Measurements from ENCODE around the gene PPP1R14B.

The PPP1R14B gene

DNA sequence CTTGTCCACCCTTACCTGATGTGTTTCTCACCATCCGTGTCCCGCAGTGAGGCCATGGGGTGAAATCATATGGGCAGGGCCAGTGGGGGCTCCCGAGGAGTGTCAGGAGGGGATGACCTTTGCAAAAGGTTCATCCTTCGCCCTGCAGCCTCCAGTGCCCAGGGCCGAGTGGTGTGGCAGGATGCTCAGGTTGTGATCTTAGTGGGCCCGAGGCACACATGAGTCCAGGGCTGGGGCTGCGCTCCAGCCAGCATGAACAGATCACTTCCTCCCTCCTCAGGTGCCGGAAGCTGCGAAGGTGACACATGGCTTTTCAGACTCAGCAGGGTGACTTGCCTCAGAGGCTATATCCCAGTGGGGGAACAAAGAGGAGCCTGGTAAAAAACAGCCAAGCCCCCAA lies 8.7 kb downstream of the PPP1R14B start:
- TF ChIP-seq, protein P1, sequence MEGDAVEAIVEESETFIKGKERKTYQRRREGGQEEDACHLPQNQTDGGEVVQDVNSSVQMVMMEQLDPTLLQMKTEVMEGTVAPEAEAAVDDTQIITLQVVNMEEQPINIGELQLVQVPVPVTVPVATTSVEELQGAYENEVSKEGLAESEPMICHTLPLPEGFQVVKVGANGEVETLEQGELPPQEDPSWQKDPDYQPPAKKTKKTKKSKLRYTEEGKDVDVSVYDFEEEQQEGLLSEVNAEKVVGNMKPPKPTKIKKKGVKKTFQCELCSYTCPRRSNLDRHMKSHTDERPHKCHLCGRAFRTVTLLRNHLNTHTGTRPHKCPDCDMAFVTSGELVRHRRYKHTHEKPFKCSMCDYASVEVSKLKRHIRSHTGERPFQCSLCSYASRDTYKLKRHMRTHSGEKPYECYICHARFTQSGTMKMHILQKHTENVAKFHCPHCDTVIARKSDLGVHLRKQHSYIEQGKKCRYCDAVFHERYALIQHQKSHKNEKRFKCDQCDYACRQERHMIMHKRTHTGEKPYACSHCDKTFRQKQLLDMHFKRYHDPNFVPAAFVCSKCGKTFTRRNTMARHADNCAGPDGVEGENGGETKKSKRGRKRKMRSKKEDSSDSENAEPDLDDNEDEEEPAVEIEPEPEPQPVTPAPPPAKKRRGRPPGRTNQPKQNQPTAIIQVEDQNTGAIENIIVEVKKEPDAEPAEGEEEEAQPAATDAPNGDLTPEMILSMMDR (IDR thresholded peaks at IDR 0.05; ENCODE audit: low read depth, low read length, missing control alignments), result no peak
- in situ Hi-C loops (cut with HindIII; ENCODE audit: low sequenced_read_pairs), result no loop called here
- DNase-seq (ENCODE audit: low read depth), result no peak
- H3K4me3 ChIP-seq (ENCODE audit: low read depth, low read length), result no peak overlapping the region

DNA sequence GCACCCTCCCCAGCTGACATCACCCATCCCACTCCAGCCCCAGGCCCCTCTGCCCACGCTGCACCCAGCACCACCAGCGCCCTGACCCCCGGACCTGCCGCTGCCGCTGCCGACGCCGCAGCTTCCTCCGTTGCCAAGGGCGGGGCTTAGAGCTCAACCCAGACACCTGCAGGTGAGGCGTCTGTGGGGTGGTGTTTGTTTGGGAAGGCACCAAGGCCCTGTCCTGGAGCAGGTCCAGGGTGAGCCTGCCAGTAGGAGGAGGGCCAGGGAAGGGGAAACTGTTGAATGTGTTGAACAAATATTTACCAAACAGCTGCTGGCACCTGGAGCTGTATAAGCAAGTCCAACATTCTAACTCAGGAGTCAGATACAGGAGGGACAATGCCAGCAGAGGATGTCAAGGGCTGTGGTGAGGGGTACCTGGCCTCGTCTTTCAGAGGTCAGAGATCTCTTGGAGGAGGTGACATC lies 9.2 kb downstream of the PPP1R14B start:
- in situ Hi-C loops (cut with HindIII; ENCODE audit: low sequenced_read_pairs), result no loop called here
- TF ChIP-seq, protein P1 (IDR thresholded peaks at IDR 0.05; ENCODE audit: low read depth, low read length, missing control alignments), result no peak
- H3K4me3 ChIP-seq (ENCODE audit: low read depth, low read length), result no peak overlapping the region
- DNase-seq (ENCODE audit: low read depth), result no peak

DNA sequence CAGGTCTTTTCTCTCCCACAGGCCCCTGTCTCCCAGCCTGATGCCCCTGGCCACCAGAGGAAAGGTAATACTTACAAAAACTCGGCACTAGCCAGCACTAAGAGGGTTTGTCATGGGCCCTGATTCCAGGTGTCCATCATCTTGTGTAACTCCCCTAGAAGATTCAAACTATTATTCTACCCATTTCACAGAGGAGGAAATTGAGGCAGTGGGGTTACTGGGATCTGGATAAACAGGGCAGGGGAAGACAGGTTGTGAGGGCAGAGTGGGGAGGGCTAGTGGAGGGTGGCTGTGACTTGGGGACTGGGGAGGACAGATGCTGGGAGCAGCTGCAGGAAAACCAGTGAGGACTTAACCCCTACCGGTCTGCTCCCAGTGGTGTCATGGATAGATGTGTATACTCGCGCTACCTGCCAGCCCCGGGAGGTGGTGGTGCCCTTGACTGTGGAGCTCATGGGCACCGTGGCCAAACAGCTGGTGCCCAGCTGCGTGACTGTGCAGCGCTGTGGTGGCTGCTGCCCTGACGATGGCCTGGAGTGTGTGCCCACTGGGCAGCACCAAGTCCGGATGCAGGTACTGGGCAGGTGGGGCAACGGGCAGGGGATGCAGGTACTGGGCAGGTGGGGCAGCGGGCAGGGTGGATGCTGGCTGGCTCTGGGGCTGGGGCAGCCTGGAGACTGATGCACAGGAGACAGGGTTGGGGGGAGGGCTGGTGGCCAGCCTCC lies 11.1 kb downstream of the PPP1R14B start:
- TF ChIP-seq, protein P1 (IDR thresholded peaks at IDR 0.05; ENCODE audit: low read depth, low read length, missing control alignments), result no peak
- DNase-seq (ENCODE audit: low read depth), result no peak
- peak overlapping the region; percentile 61 for H3K4me3 ChIP-seq (ENCODE audit: low read depth, low read length)
- in situ Hi-C loops (cut with HindIII; ENCODE audit: low sequenced_read_pairs), result no loop called here

DNA sequence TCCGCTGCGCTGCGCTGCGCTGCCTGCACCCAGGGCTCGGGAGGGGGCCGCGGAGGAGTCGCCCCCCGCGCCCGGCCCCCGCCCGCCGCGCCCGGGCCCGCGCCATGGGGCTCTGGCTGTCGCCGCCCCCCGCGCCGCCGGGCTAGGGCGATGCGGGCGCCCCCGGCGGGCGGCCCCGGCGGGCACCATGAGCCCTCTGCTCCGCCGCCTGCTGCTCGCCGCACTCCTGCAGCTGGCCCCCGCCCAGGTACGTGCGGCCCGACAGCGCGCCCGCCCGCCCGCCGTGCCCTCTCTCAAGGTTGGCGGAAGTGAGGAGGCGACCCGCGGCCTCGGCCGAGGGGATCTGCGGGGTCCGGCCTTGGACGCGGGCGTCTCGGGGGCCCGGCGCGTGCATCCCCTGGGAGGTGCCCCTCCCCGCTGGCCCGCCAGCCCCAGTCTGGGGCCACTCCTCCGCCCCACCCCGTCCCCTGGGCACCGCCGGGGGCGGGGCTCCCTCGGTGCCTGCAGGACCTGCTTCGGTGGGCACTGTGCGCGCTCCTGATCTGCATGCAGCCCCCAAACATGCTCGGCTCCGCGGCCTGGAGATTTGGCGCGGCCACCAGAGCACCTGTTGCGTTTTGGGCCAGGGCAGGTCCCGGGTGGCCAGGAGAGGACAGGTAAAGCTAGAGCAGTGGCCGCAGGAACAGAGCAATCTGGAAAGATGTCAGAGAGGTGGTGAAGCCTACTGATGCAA lies 11.9 kb downstream of the PPP1R14B start:
- no peak for DNase-seq (ENCODE audit: low read depth)
- H3K4me3 ChIP-seq (ENCODE audit: low read depth, low read length), result peak overlapping the region; percentile 61
- TF ChIP-seq, protein P1 (IDR thresholded peaks at IDR 0.05; ENCODE audit: low read depth, low read length, missing control alignments), result no peak
- in situ Hi-C loops (cut with HindIII; ENCODE audit: low sequenced_read_pairs), result no loop called here

DNA sequence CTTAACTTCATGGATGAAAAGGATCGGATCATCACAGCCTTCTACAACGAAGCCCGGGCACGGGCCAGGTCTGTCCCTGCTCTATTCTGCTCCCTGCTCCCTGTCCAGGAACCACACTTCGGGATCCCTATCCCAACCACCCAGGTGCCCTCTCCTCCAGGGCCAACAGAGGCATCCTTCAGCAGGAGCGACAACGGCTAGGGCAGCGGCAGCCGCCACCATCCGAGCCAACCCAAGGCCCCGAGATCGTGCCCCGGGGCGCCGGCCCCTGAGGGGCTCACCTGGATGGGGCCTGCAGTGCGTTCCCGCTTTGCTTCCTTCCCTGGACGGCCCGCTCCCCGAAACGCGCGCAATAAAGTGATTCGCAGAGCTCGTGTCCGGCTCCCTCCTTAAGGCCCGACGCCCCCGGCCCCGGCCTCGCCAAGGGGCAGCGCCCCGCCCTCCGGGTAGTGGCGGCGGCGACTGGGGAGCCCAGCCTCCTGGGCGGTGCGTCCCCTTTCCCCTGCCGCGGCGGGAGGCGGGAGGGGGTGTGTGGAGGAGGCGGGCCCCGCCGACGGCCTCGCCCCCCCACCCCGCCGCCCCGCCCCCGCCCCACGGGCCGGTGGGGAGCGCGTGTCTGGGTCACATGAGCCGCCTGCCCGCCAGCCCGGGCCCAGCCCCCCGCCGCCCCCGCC lies 12.7 kb downstream of the PPP1R14B start, which contains the start of gene VEGFB:
Gene VEGFB, plus strand, starts transcription at position 672 of the 674 bp plus-strand sequence. CDS start 250 bp downstream, outside the sequence.
- peak within 1 kb of the TSS; percentile 61 for H3K4me3 ChIP-seq (ENCODE audit: low read depth, low read length)
- no peak for DNase-seq (ENCODE audit: low read depth)
- in situ Hi-C loops (cut with HindIII; ENCODE audit: low sequenced_read_pairs), result no loop called here
- TF ChIP-seq, protein P1 (IDR thresholded peaks at IDR 0.05; ENCODE audit: low read depth, low read length, missing control alignments), result no peak

DNA sequence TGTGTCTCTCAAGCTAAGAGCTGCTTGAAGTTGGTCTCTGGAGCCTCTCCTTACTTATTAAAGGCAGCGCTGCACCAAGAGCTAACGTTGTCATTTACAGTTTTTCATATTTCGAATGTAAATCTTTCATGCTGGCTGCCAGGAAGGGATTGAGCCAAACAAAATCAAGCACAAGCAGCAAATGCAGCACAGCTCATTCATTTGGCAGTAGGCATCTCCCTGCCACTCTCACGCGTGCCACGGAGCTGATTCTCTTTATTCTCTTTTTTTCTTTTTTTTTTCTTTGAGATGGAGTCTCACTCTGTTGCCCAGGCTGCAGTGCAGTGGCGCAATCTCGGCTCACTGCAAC lies 13.8 kb downstream of the PPP1R14B start:
- TF ChIP-seq, protein P1 (IDR thresholded peaks at IDR 0.05; ENCODE audit: low read depth, low read length, missing control alignments), result no peak
- no peak overlapping the region for H3K4me3 ChIP-seq (ENCODE audit: low read depth, low read length)
- in situ Hi-C loops (cut with HindIII; ENCODE audit: low sequenced_read_pairs), result no loop called here
- no peak for DNase-seq (ENCODE audit: low read depth)

Measured in astrocyte of the cerebellum (primary cell).